ENCODE data around the gene GPR141. TPM values are rescaled to one million over a fixed set of nuclear protein-coding genes. Genes with fewer than 3 reads are reported as not detected.

GPR141 gene
- total RNA-seq, 1 experiment from 2014 or later = not detected

DNA sequence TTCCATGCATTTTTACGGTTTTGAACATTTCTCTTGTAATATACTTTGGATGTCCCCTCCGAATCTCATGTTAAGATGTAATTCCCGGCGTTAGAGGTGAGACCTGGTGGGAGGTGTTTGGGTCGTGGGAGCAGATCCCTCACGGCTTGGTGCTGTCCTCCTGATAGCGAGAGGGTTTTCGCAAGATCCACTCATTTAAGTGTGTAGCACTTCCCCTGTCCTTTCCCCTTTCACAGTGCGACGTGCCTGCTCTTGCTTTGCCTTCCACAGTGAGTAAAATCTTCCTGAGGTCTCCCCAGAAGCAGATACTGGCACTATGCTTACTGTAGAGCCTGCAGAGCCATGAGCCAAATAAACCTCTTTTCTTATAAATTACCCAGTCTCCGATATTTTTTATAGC is 6.6 kb downstream of the GPR141 start:
- H3K27ac Mint-ChIP-seq (ENCODE audit: unreplicated experiment) = no peak overlapping the region
- CTCF ChIA-PET = no interaction called here
- BruUV-seq (replicated peaks) = no TSS peak
- no peak overlapping the region for H3K4me3 Mint-ChIP-seq (ENCODE audit: low read depth, unreplicated experiment)
- no peaks in the 10 kb centered on the region for H3K4me1 Mint-ChIP-seq (ENCODE audit: low read depth, unreplicated experiment)
- H3K27me3 Mint-ChIP-seq (ENCODE audit: unreplicated experiment) = no peaks in the 10 kb centered on the region
- TF ChIP-seq, protein P1, sequence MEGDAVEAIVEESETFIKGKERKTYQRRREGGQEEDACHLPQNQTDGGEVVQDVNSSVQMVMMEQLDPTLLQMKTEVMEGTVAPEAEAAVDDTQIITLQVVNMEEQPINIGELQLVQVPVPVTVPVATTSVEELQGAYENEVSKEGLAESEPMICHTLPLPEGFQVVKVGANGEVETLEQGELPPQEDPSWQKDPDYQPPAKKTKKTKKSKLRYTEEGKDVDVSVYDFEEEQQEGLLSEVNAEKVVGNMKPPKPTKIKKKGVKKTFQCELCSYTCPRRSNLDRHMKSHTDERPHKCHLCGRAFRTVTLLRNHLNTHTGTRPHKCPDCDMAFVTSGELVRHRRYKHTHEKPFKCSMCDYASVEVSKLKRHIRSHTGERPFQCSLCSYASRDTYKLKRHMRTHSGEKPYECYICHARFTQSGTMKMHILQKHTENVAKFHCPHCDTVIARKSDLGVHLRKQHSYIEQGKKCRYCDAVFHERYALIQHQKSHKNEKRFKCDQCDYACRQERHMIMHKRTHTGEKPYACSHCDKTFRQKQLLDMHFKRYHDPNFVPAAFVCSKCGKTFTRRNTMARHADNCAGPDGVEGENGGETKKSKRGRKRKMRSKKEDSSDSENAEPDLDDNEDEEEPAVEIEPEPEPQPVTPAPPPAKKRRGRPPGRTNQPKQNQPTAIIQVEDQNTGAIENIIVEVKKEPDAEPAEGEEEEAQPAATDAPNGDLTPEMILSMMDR (IDR thresholded peaks at IDR 0.05; ENCODE audit: unreplicated experiment) = no peak
- H3K36me3 Mint-ChIP-seq (ENCODE audit: insufficient read depth, unreplicated experiment) = no peaks in the 10 kb centered on the region
- intact Hi-C loops (cut with micrococcal nuclease; ENCODE audit: unreplicated experiment) = no loop called here
- DNase-seq = no peak
- H3K9me3 Mint-ChIP-seq (ENCODE audit: low read depth, unreplicated experiment) = peaks cover 14% of the 10 kb centered on the region

DNA sequence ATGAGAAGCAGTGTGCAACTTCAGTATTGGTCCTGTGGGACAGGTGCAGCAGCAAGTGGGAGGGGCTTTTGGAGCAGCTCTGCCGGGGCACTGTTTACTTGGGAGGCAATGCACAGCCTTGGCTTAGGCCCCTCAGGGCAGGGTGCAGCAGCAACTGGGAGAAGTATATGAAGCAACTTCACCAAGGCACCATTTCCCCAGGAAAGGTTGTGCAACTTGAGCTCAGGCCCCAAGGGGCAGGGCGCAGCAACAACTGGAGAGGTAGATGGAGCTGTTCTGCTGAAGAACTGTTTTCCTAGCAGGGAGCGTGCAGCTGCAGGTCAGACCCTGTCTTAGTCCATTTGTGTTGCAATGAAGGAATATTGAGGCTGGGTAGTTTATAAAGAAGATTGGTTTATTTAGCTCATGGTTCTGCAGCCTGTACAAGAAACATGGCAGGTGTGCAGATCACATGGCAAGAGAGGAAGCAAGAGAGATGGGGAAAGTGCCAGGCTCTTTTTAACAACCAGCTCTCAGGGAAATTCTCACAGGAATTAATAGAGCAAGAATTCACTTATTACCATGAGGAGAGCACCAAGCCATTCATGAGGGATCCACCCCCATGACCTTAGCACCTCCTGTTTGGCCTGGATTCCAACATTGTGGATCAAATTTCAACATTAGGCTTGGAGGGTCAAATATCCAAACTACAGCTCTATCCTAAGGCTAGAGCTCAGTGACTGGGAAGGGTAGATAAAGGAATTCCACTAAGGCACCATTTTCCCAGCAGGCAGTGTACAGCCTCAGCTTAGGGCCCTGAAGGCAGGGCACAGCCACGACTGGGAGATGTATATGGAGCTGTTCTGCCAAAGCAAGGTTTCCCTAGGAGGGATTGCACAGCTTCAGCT is 10.9 kb downstream of the GPR141 start:
- H3K27ac Mint-ChIP-seq (ENCODE audit: unreplicated experiment) = no peak overlapping the region
- CTCF ChIA-PET = interaction anchor here (0.6 kb wide), 1 partner anchor 340 kb away, joined by 3 read pairs; no protein-coding TSS in a partner anchor

DNA sequence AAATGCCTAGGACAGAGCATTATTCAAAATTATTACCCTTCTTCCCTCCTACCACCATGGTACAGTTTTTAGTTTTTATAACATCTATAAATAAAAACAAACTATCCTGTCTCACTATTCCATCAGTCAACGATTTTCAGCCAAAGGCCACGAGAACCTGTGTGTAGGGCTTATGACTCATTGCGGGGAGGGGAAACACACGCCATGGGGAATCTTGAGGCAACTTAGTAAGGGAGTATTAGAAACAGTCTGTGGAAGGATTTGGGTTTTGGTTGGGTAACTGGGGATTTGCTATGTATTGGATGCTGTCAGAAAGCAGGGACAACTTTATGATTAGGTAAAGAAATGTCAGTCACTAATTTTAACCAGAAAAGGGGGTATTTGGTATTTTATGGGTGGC is 14.7 kb downstream of the GPR141 start:
- Mint-ChIP-seq H3K4me1 (ENCODE audit: low read depth, unreplicated experiment) (no peaks in the 10 kb centered on the region), H3K4me3 (ENCODE audit: low read depth, unreplicated experiment) (no peak overlapping the region), H3K9me3 (ENCODE audit: low read depth, unreplicated experiment) (peaks cover 8% of the 10 kb centered on the region), H3K27me3 (ENCODE audit: unreplicated experiment) (no peaks in the 10 kb centered on the region), H3K27ac (ENCODE audit: unreplicated experiment) (no peak overlapping the region), H3K36me3 (ENCODE audit: insufficient read depth, unreplicated experiment) (no peaks in the 10 kb centered on the region)
- no peak for DNase-seq
- CTCF ChIA-PET = no interaction called here
- TF ChIP-seq, protein P1 (IDR thresholded peaks at IDR 0.05; ENCODE audit: unreplicated experiment) = no peak
- intact Hi-C loops (cut with micrococcal nuclease; ENCODE audit: unreplicated experiment) = no loop called here
- BruUV-seq (replicated peaks) = no TSS peak

More for the DNA sequence above, 10.9 kb downstream of the GPR141 start:
- intact Hi-C loops (cut with micrococcal nuclease; ENCODE audit: unreplicated experiment) = no loop called here
- H3K4me3 Mint-ChIP-seq (ENCODE audit: low read depth, unreplicated experiment) = no peak overlapping the region
- TF ChIP-seq, protein P1 (IDR thresholded peaks at IDR 0.05; ENCODE audit: unreplicated experiment) = no peak
- no peaks in the 10 kb centered on the region for H3K36me3 Mint-ChIP-seq (ENCODE audit: insufficient read depth, unreplicated experiment)
- H3K4me1 Mint-ChIP-seq (ENCODE audit: low read depth, unreplicated experiment) = no peaks in the 10 kb centered on the region
- peaks cover 11% of the 10 kb centered on the region for H3K9me3 Mint-ChIP-seq (ENCODE audit: low read depth, unreplicated experiment)
- no peak for DNase-seq
- BruUV-seq (replicated peaks) = no TSS peak
- H3K27me3 Mint-ChIP-seq (ENCODE audit: unreplicated experiment) = no peaks in the 10 kb centered on the region

DNA sequence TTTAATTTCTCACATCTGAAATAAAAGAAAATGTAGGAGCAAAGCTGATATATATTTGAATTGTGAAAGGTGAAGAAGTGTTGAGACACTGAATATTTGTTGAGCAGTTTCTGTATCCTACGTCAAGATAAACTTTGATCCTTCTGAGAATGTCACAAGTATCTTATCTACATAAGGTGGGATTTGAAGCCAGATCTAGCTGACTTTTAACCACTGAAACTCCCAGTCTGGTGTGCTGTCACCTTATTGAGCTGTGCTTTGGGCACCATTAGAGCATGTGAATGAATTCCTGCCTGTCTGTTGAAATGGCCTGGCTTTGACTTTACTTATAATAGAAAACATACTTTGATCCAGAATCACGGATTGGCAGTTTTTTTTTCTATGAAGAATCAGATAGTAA is 15.2 kb downstream of the GPR141 start:
- no peak overlapping the region for H3K27ac Mint-ChIP-seq (ENCODE audit: unreplicated experiment)

More for the DNA sequence above, 15.2 kb downstream of the GPR141 start:
- BruUV-seq (replicated peaks) = no TSS peak
- H3K4me3 Mint-ChIP-seq (ENCODE audit: low read depth, unreplicated experiment) = no peak overlapping the region
- H3K27me3 Mint-ChIP-seq (ENCODE audit: unreplicated experiment) = no peaks in the 10 kb centered on the region
- CTCF ChIA-PET = no interaction called here
- no peaks in the 10 kb centered on the region for H3K36me3 Mint-ChIP-seq (ENCODE audit: insufficient read depth, unreplicated experiment)
- TF ChIP-seq, protein P1 (IDR thresholded peaks at IDR 0.05; ENCODE audit: unreplicated experiment) = no peak
- DNase-seq = no peak
- intact Hi-C loops (cut with micrococcal nuclease; ENCODE audit: unreplicated experiment) = no loop called here
- H3K9me3 Mint-ChIP-seq (ENCODE audit: low read depth, unreplicated experiment) = peaks cover 8% of the 10 kb centered on the region
- no peaks in the 10 kb centered on the region for H3K4me1 Mint-ChIP-seq (ENCODE audit: low read depth, unreplicated experiment)
